Esophagus muscularis mucosa (tissue), 4 donors: Measurements from ENCODE around the gene PDXDC1.

Source experiments
- CTCF ChIP-seq, 3 experiments: fragments of 200-600 bp in 2 of 3; fragments of 450-650 bp in 1 of 3; sonication (generic) in 2 of 3; IDR thresholded peaks; one replicate each; pipeline ENCODE4 v1.5.1; 2017 to 2019; ENCODE audit warnings: antibody characterized with exemption in 3 of 3, mild to moderate bottlenecking in 2 of 3, moderate library complexity in 1 of 3
- EP300 ChIP-seq: sonication (generic); formaldehyde crosslinking; IDR thresholded peaks from one replicate; pipeline ENCODE4 v1.6.1; 2017; ENCODE audit warnings: antibody characterized with exemption
- POLR2A ChIP-seq: fragments of 450-650 bp; IDR thresholded peaks from one replicate; pipeline ENCODE4 v1.6.1; 2017; ENCODE audit warnings: antibody characterized with exemption, moderate library complexity, mild to moderate bottlenecking, low read depth
- POLR2AphosphoS5 ChIP-seq, 2 donors: sonication (generic); formaldehyde crosslinking; IDR thresholded peaks; one replicate each; pipeline ENCODE4 v1.6.1; 2017; ENCODE audit warnings: antibody characterized with exemption in 2 of 2

- TF ChIP-seq CTCF (IDR thresholded peaks at IDR 0.05) = no peak
- no peak for TF ChIP-seq EP300
- no peak for TF ChIP-seq POLR2AphosphoS5 (IDR thresholded peaks at IDR 0.05)
- TF ChIP-seq POLR2A = no peak
Observed at GRCh38 chr16:15051387-15051951, 76.6 kb downstream of the PDXDC1 start.
